T-helper 9 cell (primary cell): ENCODE measurements around the gene MAL.

Experiments used
- DNase-seq: peaks from one replicate; pipeline ENCODE4 v3.0.0-alpha.2; 2020
- total RNA-seq, 2 donors: gene quantifications; one replicate each; lab custom pipeline; 2026; lab: John Stamatoyannopoulos, UW

Gene MAL
- 59.5 to 64.7 reads per million in 2 donors for total RNA-seq

GRCh38 chr2:95025406-95026319, at the start of gene MAL:
Gene MAL (plus strand): TSS chr2:95025708. CDS start chr2:95025793, 85 bp downstream.
- DNase-seq, result peak; percentile 40

- no peak for DNase-seq
Observed at GRCh38 chr2:94977826-94978225, 47.7 kb upstream of the MAL start.

- DNase-seq, result no peak
Observed at GRCh38 chr2:94978917-94979316, 46.6 kb upstream of the MAL start.

- no peak for DNase-seq
Observed at GRCh38 chr2:94979406-94980375, 45.8 kb upstream of the MAL start.

GRCh38 chr2:94980406-94980805, 45.1 kb upstream of the MAL start:
- DNase-seq, result no peak

- no peak for DNase-seq
Observed at GRCh38 chr2:94982156-94982555, 43.4 kb upstream of the MAL start.

- no peak for DNase-seq
Observed at GRCh38 chr2:94982675-94983074, 42.8 kb upstream of the MAL start.

- DNase-seq, result no peak
Observed at GRCh38 chr2:94984964-94985575, 40.4 kb upstream of the MAL start.

GRCh38 chr2:94985636-94986035, 39.9 kb upstream of the MAL start:
- no peak for DNase-seq

- DNase-seq, result peak; percentile 7
Observed at GRCh38 chr2:94986392-94986963, 39.0 kb upstream of the MAL start.

GRCh38 chr2:94987074-94988020, 38.2 kb upstream of the MAL start:
- DNase-seq, result no peak

- no peak for DNase-seq
Observed at GRCh38 chr2:94990956-94991355, 34.6 kb upstream of the MAL start.

GRCh38 chr2:94992360-94992759, 33.1 kb upstream of the MAL start:
- DNase-seq, result no peak

GRCh38 chr2:94993176-94994062, 32.1 kb upstream of the MAL start:
- no peak for DNase-seq

GRCh38 chr2:94994063-94994913, 31.2 kb upstream of the MAL start:
- DNase-seq, result no peak

- DNase-seq, result no peak
Observed at GRCh38 chr2:94994914-94995552, 30.5 kb upstream of the MAL start.

- DNase-seq, result no peak
Observed at GRCh38 chr2:94995553-94996304, 29.8 kb upstream of the MAL start.
